Mesenchymal stem cell (in vitro differentiated cells and primary cell): Measurements from ENCODE around the gene RUNX2.

Experiments used
- DNase-seq: peaks from one replicate; pipeline ENCODE4 v3.0.0-alpha.2; 2013
- H2AFZ ChIP-seq: one replicate; pipeline ENCODE4 v1.6.1; 2013; ENCODE audit warnings: low read depth, mild to moderate bottlenecking, control low read depth, inconsistent platforms, low read length, moderate library complexity
- H2AK5ac ChIP-seq: 2 replicates; pipeline ENCODE4 v1.6.1; 2013; ENCODE audit warnings: low read length, moderate library complexity, mild to moderate bottlenecking, inconsistent platforms; ENCODE audit not compliant: severe bottlenecking
- H2BK120ac ChIP-seq: one replicate; pipeline ENCODE4 v1.6.1; 2013; ENCODE audit warnings: low read depth, mild to moderate bottlenecking, inconsistent platforms, low read length, moderate library complexity
- H2BK12ac ChIP-seq, 2 experiments: one replicate each; pipeline ENCODE4 v1.6.1; 2013; ENCODE audit warnings: inconsistent platforms in 2 of 2, low read length in 2 of 2, mild to moderate bottlenecking in 2 of 2, moderate library complexity in 2 of 2, control low read depth in 1 of 2
- H2BK15ac ChIP-seq: one replicate; pipeline ENCODE4 v1.6.1; 2013; ENCODE audit warnings: mild to moderate bottlenecking, low read depth, inconsistent platforms; ENCODE audit not compliant: poor library complexity, severe bottlenecking
- H2BK5ac ChIP-seq: 2 replicates; pipeline ENCODE4 v1.6.1; 2013; ENCODE audit warnings: low read depth, mild to moderate bottlenecking, low read length, control low read depth, inconsistent platforms; ENCODE audit not compliant: poor library complexity, severe bottlenecking
- H3K14ac ChIP-seq, 2 experiments: one replicate each; pipeline ENCODE4 v1.6.1; 2013; ENCODE audit warnings: inconsistent platforms in 2 of 2, low read length in 2 of 2, control low read depth in 1 of 2, mild to moderate bottlenecking in 1 of 2, moderate library complexity in 1 of 2
- H3K18ac ChIP-seq, 2 experiments: one replicate each; pipeline ENCODE4 v1.6.1; 2013; ENCODE audit warnings: inconsistent platforms in 2 of 2, low read length in 2 of 2, control low read depth in 1 of 2, low read depth in 1 of 2, mild to moderate bottlenecking in 1 of 2
- H3K23ac ChIP-seq, 2 experiments: one replicate each; pipeline ENCODE4 v1.6.1; 2013; ENCODE audit warnings: inconsistent platforms in 2 of 2, low read length in 2 of 2, mild to moderate bottlenecking in 2 of 2, moderate library complexity in 2 of 2, control low read depth in 1 of 2
- H3K27ac ChIP-seq: 2 replicates; pipeline ENCODE4 v1.5.1; 2013; ENCODE audit warnings: mild to moderate bottlenecking, moderate library complexity, low read length, control low read depth, inconsistent platforms; ENCODE audit not compliant: poor library complexity, severe bottlenecking
- H3K27me3 ChIP-seq, 2 experiments: 2 replicates each; pipeline versions ENCODE4 v1.6.1 to v1.7.0; 2013; ENCODE audit warnings: low read length in 2 of 2, mild to moderate bottlenecking in 2 of 2, moderate library complexity in 2 of 2, control low read depth in 1 of 2, inconsistent platforms in 1 of 2; ENCODE audit not compliant: control insufficient read depth in 1 of 2, insufficient read depth in 1 of 2
- H3K36me3 ChIP-seq, 2 experiments: 2 replicates each; pipeline versions ENCODE4 v1.6.1 to v1.7.0; 2013; ENCODE audit warnings: low read length in 2 of 2, control low read depth in 1 of 2, inconsistent platforms in 1 of 2, low read depth in 1 of 2, mild to moderate bottlenecking in 1 of 2; ENCODE audit not compliant: insufficient read depth in 2 of 2, control insufficient read depth in 1 of 2
- H3K4ac ChIP-seq, 2 experiments: one replicate each; pipeline ENCODE4 v1.6.1; 2013; ENCODE audit warnings: inconsistent platforms in 2 of 2, low read length in 2 of 2, mild to moderate bottlenecking in 2 of 2, moderate library complexity in 2 of 2, control low read depth in 1 of 2, low read depth in 1 of 2
- H3K4me1 ChIP-seq: 2 replicates; pipeline ENCODE4 v1.6.1; 2013; ENCODE audit warnings: low read depth, low read length, control low read depth; ENCODE audit not compliant: control insufficient read depth, insufficient read depth
- H3K4me2 ChIP-seq: 2 replicates; pipeline ENCODE4 v1.6.1; 2013; ENCODE audit warnings: low read length, mild to moderate bottlenecking, inconsistent platforms; ENCODE audit not compliant: poor library complexity, severe bottlenecking
- H3K4me3 ChIP-seq, 2 experiments: 2 replicates each; pipeline versions ENCODE4 v1.5.1 to v1.7.0; 2013; ENCODE audit warnings: low read length in 2 of 2, mild to moderate bottlenecking in 2 of 2, control low read depth in 1 of 2, low read depth in 1 of 2; ENCODE audit not compliant: insufficient read depth in 1 of 2
- H3K79me1 ChIP-seq: replicated peaks from 2 replicates; pipeline ENCODE4 v1.6.1; 2013; ENCODE audit warnings: mild to moderate bottlenecking, control low read depth, low read length, inconsistent platforms; ENCODE audit not compliant: poor library complexity, severe bottlenecking
- H3K9ac ChIP-seq: 2 replicates; pipeline ENCODE4 v1.7.0; 2013; ENCODE audit warnings: mild to moderate bottlenecking, low read length, moderate library complexity
- H3K9me3 ChIP-seq: 2 replicates; pipeline ENCODE4 v1.7.0; 2013; ENCODE audit warnings: mild to moderate bottlenecking, low read length; ENCODE audit not compliant: control insufficient read depth
- H4K8ac ChIP-seq: one replicate; pipeline ENCODE4 v1.6.1; 2013; ENCODE audit warnings: inconsistent platforms, mild to moderate bottlenecking, low read length, moderate library complexity
- H4K91ac ChIP-seq: one replicate; pipeline ENCODE4 v1.6.1; 2013; ENCODE audit warnings: mild to moderate bottlenecking, low read length, inconsistent platforms
- WGBS: methylation state at CpG from one replicate; pipeline ENCODE4 v1.1.7; 2013; ENCODE audit warnings: mixed read lengths; 5-methylcytosine and 5-hydroxymethylcytosine counted together

The RUNX2 gene

DNA sequence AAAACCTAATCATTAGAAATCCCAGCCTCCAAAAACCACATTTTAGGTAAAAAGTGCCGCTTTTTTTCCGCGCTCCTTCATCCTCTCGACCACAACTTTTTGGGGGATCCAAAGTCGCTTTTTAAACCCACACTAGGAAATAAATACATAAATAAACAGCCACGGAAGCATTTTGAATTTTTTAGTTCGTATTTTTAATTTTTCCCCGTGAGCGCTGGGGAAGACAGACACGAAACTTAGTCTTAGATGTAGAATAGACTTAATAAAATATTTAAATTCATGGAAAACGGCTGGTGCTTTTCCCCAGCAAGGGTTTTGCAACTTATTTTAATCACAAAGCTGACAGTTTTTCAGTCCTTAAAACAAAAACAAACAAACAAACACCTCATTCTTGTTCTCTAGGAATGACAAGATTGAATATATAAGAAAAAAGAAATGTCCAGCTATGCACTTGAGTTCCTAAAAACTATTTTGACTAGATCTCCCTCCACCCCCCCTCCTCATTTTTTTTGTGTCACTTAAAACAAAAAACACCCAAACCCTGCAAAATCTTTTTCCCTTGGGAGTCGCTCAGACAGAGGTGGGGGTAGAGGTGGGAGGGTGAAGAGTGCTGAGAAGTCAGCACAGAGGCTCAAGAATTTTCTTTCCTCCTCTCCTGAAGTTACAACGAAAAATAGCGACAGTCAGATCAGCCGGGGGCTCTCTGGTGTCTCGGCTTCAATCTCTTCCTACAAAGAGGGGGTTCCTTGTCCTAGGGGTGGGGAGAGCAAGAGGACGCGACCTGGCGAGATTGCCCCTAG, 93.0 kb downstream of the RUNX2 start:
- peak overlapping the region; percentile 87 for H4K8ac ChIP-seq
- no peaks in the 10 kb centered on the region for H3K36me3 ChIP-seq
- H2AK5ac ChIP-seq, result no peak overlapping the region
- no peak overlapping the region for H3K14ac ChIP-seq
- H3K27ac ChIP-seq, result peak overlapping the region; percentile 88
- H2AFZ ChIP-seq, result no peak overlapping the region
- H3K9ac ChIP-seq, result peak overlapping the region; percentile 86
- H3K4me2 ChIP-seq, result peak overlapping the region; percentile 100
- H3K4me3 ChIP-seq, result peak overlapping the region; percentile 78 to 93
- no peaks in the 10 kb centered on the region for H3K9me3 ChIP-seq
- H2BK15ac ChIP-seq, result no peak overlapping the region
- H2BK5ac ChIP-seq, result peak overlapping the region; percentile 97
- peak overlapping the region in 1 of 2 experiments; percentile 57 for H3K23ac ChIP-seq
- H3K4me1 ChIP-seq, result peaks cover 6% of the 10 kb centered on the region
- H3K4ac ChIP-seq, result peak overlapping the region; percentile 50 to 87
- peaks cover 2% of the 10 kb centered on the region for H3K79me1 ChIP-seq
- 2% methylated on average over 11 of the region's 19 CpGs for WGBS
- H3K27me3 ChIP-seq, result peaks cover 0 to 6% of the 10 kb centered on the region in 2 experiments
- H3K18ac ChIP-seq, result peak overlapping the region; percentile 96 to 100
- H4K91ac ChIP-seq, result peak overlapping the region; percentile 89
- H2BK12ac ChIP-seq, result peak overlapping the region; percentile 51 to 95
- DNase-seq, result no peak
- H2BK120ac ChIP-seq, result peak overlapping the region; percentile 99

DNA sequence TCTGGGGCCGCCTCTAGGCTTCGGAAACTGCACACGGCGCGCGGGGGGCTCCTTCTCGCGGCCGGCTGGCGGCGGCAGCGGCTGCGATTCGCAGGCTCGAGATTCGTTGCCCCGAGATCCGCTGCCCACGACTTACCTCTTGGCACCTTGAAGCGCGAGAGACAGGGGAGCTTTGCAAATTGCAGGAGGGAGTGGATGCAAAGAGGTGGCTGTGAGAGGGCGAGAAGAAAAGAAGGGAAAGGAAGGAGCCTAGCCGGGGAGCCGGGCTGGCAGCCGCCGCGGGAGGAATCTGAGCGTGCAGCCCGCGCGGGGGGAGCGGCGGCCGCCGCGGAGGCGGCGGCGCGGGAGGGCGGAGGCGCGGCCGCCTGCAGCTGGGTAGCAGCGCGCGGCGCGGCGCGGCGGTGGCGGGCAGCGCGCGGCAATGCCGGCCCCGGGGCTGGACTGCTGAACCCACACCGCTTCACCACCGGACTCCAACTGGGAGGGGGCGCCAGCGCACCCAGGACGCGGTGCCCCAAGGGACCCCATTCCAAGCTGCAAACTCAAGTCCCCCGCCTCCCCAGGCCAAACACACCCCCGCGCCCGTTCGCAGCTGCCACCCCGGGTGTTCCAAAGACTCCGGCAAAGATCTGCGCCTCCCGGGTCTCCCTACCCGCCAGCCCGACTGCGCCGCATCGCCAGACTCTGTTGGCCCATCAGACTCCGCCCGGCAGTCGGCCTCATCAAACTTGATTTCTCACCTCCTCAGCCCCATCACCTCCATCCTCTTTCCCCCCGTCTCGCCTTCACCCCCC, 93.8 kb downstream of the RUNX2 start:
- peak overlapping the region; percentile 100 for H3K4me2 ChIP-seq
- peak overlapping the region in 1 of 2 experiments; percentile 98 for H3K23ac ChIP-seq
- H3K27ac ChIP-seq, result peak overlapping the region; percentile 96
- peak overlapping the region; percentile 99 to 100 for H3K18ac ChIP-seq
- peak; percentile 73 for DNase-seq
- peak overlapping the region; percentile 82 to 95 for H2BK12ac ChIP-seq
- peak overlapping the region in 1 of 2 experiments; percentile 98 for H3K14ac ChIP-seq
- H3K27me3 ChIP-seq, result peaks cover 0 to 6% of the 10 kb centered on the region in 2 experiments
- peak overlapping the region; percentile 98 for H4K8ac ChIP-seq
- H2BK5ac ChIP-seq, result peak overlapping the region; percentile 97
- no peak overlapping the region for H2AFZ ChIP-seq
- H3K4me1 ChIP-seq, result peaks cover 6% of the 10 kb centered on the region
- H2BK15ac ChIP-seq, result peak overlapping the region; percentile 48
- H3K9me3 ChIP-seq, result no peaks in the 10 kb centered on the region
- H2AK5ac ChIP-seq, result no peak overlapping the region
- H2BK120ac ChIP-seq, result peak overlapping the region; percentile 99
- H3K4ac ChIP-seq, result peak overlapping the region; percentile 87 to 99
- H3K4me3 ChIP-seq, result peak overlapping the region; percentile 78 to 93
- H3K9ac ChIP-seq, result peak overlapping the region; percentile 89
- peaks cover 2% of the 10 kb centered on the region for H3K79me1 ChIP-seq
- H4K91ac ChIP-seq, result peak overlapping the region; percentile 98
- H3K36me3 ChIP-seq, result no peaks in the 10 kb centered on the region
- WGBS, result 1% methylated on average over 56 of the region's 83 CpGs

- Histone ChIP-seq H4K91ac (peak overlapping the region; percentile 98), H3K18ac (peak overlapping the region; percentile 99 to 100), H2AK5ac (peak overlapping the region; percentile 26), H3K27ac (peak overlapping the region; percentile 96), H3K4me3 (peak overlapping the region; percentile 78 to 93), H2BK12ac (peak overlapping the region; percentile 82 to 91), H3K9me3 (no peaks in the 10 kb centered on the region), H3K4me2 (peak overlapping the region; percentile 100), H3K79me1 (peaks cover 2% of the 10 kb centered on the region), H2BK15ac (peak overlapping the region; percentile 97), H3K9ac (peak overlapping the region; percentile 89), H2BK5ac (peak overlapping the region; percentile 96), H3K23ac (peak overlapping the region in 1 of 2 experiments; percentile 98), H3K27me3 (peaks cover 0 to 6% of the 10 kb centered on the region in 2 experiments), H3K36me3 (no peaks in the 10 kb centered on the region), H4K8ac (peak overlapping the region; percentile 98), H3K14ac (peak overlapping the region in 1 of 2 experiments; percentile 98), H3K4ac (peak overlapping the region; percentile 39 to 99), H2AFZ (no peak overlapping the region), H3K4me1 (peaks cover 6% of the 10 kb centered on the region), H2BK120ac (peak overlapping the region; percentile 99)
- peak; percentile 74 for DNase-seq
- under 1% methylated on average over 50 of the region's 55 CpGs for WGBS
Observed at GRCh38 chr6:45422503-45423110, 94.5 kb downstream of the RUNX2 start.
